Activated CD4-positive, alpha-beta T cell treated with anti-CD3 and anti-CD28 coated beads, Interleukin-10, Interleukin-2, amounts not matched to agents 100 ng/mL and 50 ng/mL, durations not matched to agents 16 hours and 8 hours (primary cell): ENCODE data around the gene SPRYD3.
A peak's percentile ranks its signal among the peaks of the same experiment; 100 is the strongest.
"Not testable (repeated sequence)": the region's sequence is repeated elsewhere in the genome, so short reads cannot be mapped to it uniquely, and the experiment has no call there.

Source experiments
- DNase-seq: peaks from one replicate; pipeline ENCODE4 v3.0.0-alpha.2; 2020

The SPRYD3 gene

GRCh38 chr12:53049571-53050318, 29.4 kb downstream of the SPRYD3 start, which contains the start of gene TNS2:
Gene TNS2, plus strand, starts transcription at chr12:53050065. Its CDS starts 121 bp downstream, at chr12:53050186.
- DNase-seq = no peak

- DNase-seq = no peak
These were observed 30.3 kb downstream of the SPRYD3 start for GRCh38 chr12:53048780-53049401.

DNA sequence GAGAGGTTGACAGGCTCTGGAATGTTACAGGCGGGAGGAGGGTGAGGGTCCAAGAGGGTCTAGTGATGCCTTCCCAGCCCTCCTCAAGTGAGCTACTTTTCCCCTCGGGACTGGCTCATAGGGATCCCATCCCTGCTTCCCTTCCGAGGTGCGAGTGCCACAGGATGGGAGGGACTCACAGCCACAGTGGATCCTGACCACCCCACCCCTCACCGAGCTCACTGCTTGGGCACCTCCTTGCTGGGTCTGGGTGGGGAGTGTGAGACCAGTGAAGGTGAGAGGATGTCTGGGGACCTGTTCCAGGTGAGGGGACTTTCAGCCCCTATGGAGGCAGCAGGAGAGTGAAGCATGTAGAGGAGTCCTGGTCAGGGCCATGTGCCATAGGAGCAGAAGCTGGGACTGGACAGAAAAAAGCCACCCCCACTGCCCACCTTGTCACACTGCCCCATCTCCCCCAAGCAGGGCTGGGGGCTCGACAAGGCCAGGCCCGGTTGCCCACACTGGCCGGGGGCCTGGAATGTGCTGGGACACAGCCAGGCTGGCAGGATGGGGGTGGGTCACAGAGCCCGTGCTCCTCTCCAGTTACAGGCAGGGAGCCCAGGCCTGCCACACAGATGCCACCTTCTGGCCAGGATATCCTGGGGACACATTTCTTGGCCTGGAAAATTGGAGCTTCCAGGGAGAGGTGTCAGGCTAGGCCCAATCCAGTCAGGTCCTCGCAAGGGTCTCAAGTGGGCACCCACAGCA, 31.0 kb downstream of the SPRYD3 start:
- no peak for DNase-seq

DNA sequence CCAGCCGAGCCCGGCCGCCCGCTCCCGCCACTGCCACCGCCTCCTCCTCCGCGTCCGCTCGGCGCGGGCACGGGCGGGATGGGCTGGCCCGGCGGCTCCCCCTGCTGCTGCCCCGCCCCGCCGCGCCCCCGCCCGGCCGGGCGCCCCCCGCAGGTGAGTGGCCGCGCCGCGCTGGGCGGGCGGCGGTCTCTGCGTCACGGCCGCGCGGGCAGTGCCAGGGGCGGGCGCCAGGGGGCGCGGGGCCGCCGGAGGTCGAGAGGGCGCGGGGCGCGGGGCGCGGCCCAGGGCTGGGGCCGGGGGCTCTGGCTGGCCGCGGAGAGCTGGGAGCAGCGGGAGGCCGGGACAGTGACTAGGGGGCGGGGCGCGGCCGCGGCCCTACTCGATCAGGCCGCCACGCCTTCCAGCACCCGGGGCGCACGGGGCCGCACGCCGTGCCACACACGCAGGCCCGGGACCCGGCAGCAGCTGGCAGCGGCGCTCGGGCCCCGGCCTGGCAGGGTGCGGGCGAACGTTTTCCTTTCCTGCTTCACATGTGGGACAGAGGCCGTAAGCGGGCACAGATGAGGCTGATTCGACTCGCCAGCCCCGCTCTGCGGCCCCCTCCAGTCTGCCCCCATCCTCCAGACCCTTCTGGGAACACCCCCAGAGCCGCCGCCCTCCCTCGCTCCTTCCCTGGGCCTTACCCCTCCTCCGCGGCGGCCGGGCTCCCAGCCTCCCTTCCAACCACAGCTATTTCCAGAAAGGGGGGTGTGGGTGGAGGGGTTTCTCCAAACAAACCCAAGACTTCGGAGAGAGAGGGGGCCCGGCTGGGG, 31.8 kb downstream of the SPRYD3 start:
- DNase-seq = peak; percentile 72

GRCh38 chr12:53046655-53047220, 32.5 kb downstream of the SPRYD3 start:
- DNase-seq = peak; percentile 43

GRCh38 chr12:53045696-53046045, 33.5 kb downstream of the SPRYD3 start:
- no peak for DNase-seq

- DNase-seq = no peak
These were observed 34.1 kb downstream of the SPRYD3 start for GRCh38 chr12:53044896-53045695.

DNA sequence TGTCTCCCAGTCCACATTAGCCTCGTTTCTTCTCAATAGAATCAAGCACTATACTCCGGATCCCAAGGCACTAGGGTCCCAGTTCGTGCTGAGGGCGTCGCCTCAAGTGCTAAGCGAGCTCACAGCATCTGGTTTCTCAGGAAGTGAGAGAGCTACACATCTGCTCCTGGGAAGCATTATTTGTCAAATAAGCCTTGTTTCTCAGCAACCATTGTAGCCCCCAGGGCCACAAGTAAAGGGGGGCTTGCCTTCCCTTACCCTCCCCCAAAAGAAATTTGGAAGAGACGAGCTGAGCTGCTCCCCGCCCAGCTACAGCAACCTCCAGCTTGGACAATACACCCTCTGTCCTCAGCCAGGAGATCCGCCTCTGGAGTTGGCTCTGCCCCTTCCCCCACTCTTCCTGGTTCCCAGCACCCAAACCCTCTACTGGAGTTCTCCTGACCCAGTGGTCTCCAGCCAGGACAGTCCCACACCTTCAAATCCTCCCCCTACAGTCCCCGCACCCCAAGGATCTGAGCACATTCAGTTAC, 35.1 kb downstream of the SPRYD3 start:
- DNase-seq = no peak

DNA sequence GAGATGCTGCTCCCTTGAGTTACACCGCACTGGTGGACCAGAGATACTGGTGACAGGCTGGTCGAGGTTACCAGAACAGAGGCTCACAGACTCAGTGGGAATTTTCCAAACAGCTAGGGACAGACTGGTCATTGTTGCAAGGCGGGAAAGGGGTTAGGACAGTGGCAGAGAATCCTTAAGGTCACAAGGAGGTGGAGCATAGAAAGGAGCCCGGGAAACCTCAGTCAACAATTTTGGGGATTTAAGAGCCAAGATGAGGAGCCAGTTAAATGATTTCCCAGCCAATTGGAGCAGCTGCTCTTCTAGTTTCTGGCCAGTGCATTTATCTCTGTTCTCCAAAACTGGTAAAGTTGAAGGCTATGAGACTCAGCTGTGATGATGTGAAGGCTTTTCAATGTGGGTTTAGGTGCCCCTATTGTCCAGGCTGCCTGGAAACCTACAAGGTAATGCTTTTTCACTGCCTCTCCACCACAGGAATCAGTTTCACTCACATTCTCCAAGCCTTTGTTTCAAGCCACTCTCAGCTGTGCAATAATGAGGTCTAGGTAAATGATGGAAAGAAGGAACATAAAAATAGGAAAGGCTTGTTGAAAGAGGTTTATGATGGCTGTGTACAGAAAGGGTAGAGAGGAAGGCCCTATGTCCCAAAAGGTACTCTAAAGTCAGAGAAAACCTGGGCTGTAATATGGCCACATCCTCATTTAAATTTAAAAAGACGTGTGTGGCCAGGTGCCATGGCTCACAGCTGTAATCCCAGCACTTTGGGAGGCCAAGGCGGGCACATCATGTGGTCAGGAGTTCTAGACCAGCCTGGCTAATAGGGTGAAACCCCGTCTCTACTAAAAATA, 36.4 kb downstream of the SPRYD3 start:
- no peak for DNase-seq

DNA sequence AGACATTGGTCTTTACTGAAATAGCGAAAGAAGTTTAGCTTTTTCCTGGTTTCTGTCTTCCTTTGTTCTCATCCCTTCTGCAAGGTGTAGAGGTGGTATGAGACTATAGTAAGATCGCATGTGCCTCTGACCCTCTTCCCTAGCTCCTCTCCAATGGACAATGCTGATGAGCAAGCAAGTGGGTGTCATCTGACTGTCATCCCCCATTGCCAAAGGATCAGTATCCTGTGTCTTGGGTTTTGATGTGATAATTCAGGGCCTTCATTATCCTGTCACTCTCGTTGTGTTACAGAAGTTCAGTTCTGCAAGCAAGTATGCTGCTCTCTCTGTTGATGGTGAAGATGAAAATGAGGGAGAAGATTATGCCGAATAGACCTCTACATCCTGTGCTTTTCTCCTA, 39.3 kb downstream of the SPRYD3 start:
- no peak for DNase-seq

- no peak for DNase-seq
These were observed 42.4 kb downstream of the SPRYD3 start for GRCh38 chr12:53036802-53037201.

DNA sequence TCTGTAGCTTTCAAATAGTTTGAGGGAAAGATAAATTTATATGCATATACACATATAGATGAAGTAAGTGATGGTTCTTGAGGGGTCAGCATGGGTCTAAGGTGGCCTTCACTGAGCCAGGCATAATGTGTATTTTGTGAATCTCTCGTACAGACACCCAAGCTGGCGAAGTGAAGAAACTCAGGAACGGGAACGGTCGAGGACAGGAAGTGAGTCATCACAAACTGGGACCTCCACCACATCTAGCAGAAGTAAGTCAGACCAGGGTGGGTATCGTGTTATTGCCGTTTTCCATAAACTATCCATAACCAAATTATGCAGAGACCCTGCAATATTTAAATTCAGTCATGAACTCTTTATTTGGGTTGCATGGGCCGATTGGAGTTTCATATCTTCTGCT, 44.7 kb downstream of the SPRYD3 start:
- DNase-seq = no peak

DNA sequence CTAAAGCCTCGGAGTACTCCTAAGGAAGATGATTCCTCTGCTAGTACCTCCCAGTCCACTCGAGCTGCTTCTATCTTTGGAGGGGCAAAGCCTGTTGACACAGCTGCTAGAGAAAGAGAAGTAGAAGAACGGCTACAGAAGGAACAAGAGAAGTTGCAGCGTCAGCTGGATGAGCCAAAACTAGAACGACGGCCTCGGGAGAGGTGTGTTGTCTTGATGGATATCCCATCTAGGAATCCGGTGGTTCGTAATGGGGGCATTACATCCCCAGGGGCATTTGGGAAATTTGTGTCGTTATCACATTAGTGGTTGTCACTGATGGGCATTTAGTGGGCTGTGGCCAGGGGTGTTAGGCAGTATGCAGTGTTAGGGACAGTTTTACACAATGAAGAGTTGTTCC, 45.4 kb downstream of the SPRYD3 start:
- not testable (repeated sequence) for DNase-seq

DNA sequence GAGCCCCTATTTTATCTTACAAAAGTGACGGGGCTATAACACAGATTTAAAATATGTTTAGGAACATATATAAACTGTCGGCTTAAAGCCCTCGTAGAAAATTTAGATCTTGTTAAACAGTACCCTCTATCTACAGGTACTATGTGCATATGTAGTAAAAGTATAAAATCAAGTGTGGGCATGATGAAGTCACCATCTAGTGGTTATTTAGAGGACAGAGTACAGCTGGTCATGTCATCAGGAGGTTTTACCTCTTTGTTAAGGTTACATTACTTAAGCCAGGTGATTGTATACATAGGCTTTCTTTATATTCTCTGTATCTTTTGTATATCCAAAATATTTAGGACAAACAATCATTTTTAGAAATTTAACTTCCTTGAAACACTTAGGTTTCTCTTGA, 47.6 kb downstream of the SPRYD3 start:
- DNase-seq = no peak

- DNase-seq = not testable (repeated sequence)
These were observed 52.2 kb downstream of the SPRYD3 start for GRCh38 chr12:53027014-53027413.

GRCh38 chr12:53025250-53025649, 53.9 kb downstream of the SPRYD3 start:
- DNase-seq = no peak

- peak; percentile 28 for DNase-seq
These were observed 64.5 kb downstream of the SPRYD3 start for GRCh38 chr12:53014709-53015108.
